ENCODE data around the gene ZNF444. TPM values are rescaled to one million over a fixed set of nuclear protein-coding genes. Genes with fewer than 3 reads are reported as not detected.
"Not testable (repeated sequence)": the region's sequence is repeated elsewhere in the genome, so short reads cannot be mapped to it uniquely, and the experiment has no call there.

The ZNF444 gene
- total RNA-seq, 1 donor from 2014 or later, result 11.1 TPM

- DNase-seq, result no peak
Observed at GRCh38 chr19:56148096-56148495, 7.0 kb downstream of the ZNF444 start.

GRCh38 chr19:56148955-56149655, 8.0 kb downstream of the ZNF444 start:
- not testable (repeated sequence) for DNase-seq

GRCh38 chr19:56149656-56150038, 8.6 kb downstream of the ZNF444 start:
- no peak for DNase-seq

- no peak for DNase-seq
Observed at GRCh38 chr19:56150358-56150757, 9.3 kb downstream of the ZNF444 start.

GRCh38 chr19:56152644-56153043, 11.6 kb downstream of the ZNF444 start:
- no peak for DNase-seq

GRCh38 chr19:56153507-56153906, 12.4 kb downstream of the ZNF444 start:
- no peak for DNase-seq

GRCh38 chr19:56155124-56155687, 14.1 kb downstream of the ZNF444 start:
- no peak for DNase-seq

- no peak for DNase-seq
Observed at GRCh38 chr19:56156768-56157167, 15.7 kb downstream of the ZNF444 start.

- no peak for DNase-seq
Observed at GRCh38 chr19:56158170-56158757, 17.2 kb downstream of the ZNF444 start.

GRCh38 chr19:56159009-56159559, 18.0 kb downstream of the ZNF444 start:
- DNase-seq, result no peak

GRCh38 chr19:56159622-56160271, 18.7 kb downstream of the ZNF444 start:
- no peak for DNase-seq

- no peak for DNase-seq
Observed at GRCh38 chr19:56161534-56161933, 20.4 kb downstream of the ZNF444 start.

GRCh38 chr19:56162258-56162657, 21.2 kb downstream of the ZNF444 start:
- DNase-seq, result no peak

GRCh38 chr19:56163097-56163496, 22.0 kb downstream of the ZNF444 start:
- no peak for DNase-seq

GRCh38 chr19:56167064-56167578, 26.0 kb downstream of the ZNF444 start:
- DNase-seq, result no peak

GRCh38 chr19:56170261-56170660, 29.2 kb downstream of the ZNF444 start:
- DNase-seq, result no peak

GRCh38 chr19:56174086-56174485, 33.0 kb downstream of the ZNF444 start:
- DNase-seq, result no peak

GRCh38 chr19:56174550-56174949, 33.5 kb downstream of the ZNF444 start:
- DNase-seq, result no peak

- DNase-seq, result not testable (repeated sequence)
Observed at GRCh38 chr19:56175861-56176307, 34.8 kb downstream of the ZNF444 start, which contains the start of gene GALP. GALP (plus strand) TSS chr19:56176008; CDS start chr19:56177109, 1,101 bp downstream.

GRCh38 chr19:56176310-56176709, 35.2 kb downstream of the ZNF444 start:
- not testable (repeated sequence) for DNase-seq

- DNase-seq, result no peak
Observed at GRCh38 chr19:56176881-56177280, 35.8 kb downstream of the ZNF444 start.

- DNase-seq, result no peak
Observed at GRCh38 chr19:56177564-56178243, 36.6 kb downstream of the ZNF444 start.
